ENCODE results near the gene SUDS3. TPM values are rescaled to one million over a fixed set of nuclear protein-coding genes. Genes with fewer than 3 reads are reported as not detected.

SUDS3 gene
- polyA plus RNA-seq, 1 donor (not counting 4 experiments of a cell fraction or from before 2014, with no cell fraction given), result 32.4 TPM

- H3K27me3 ChIP-seq (ENCODE audit: control insufficient read depth, extremely low read depth, insufficient read depth, low read length), result no peaks in the 10 kb centered on the region
- dilution Hi-C loops (cut with MboI; ENCODE audit: extremely low pct_ligation_motif_present, low sequenced_read_pairs), result no loop called here
- TF ChIP-seq EZH2 (IDR thresholded peaks at IDR 0.05; ENCODE audit: low read length), result no peak
- no peak for TF ChIP-seq CTCF (optimal IDR thresholded peaks at IDR 0.05 in 1 of 3, IDR thresholded peaks at IDR 0.05 in 1 of 3, conservative IDR thresholded peaks at IDR 0.05 in 1 of 3; ENCODE audit: extremely low read depth in 1 of 3, insufficient read depth in 2 of 3, low read length in 3 of 3)
These were observed 7.5 kb upstream of the SUDS3 start for GRCh38 chr12:118368821-118369220.

GRCh38 chr12:118370601-118371000, 5.8 kb upstream of the SUDS3 start:
- H3K79me2 ChIP-seq (ENCODE audit: control insufficient read depth, insufficient read depth, low read length), result peaks cover 67% of the 10 kb centered on the region
- no peak overlapping the region for H3K27ac ChIP-seq (ENCODE audit: control insufficient read depth, insufficient read depth, low read length)

More at GRCh38 chr12:118368821-118369220, 7.5 kb upstream of the SUDS3 start:
- no peaks in the 10 kb centered on the region for H3K9me3 ChIP-seq (ENCODE audit: control insufficient read depth, low read depth, low read length)
- no peak overlapping the region for H2AFZ ChIP-seq (ENCODE audit: control insufficient read depth, low read length)
- H3K9me1 ChIP-seq (ENCODE audit: control insufficient read depth, extremely low read depth, insufficient read depth, low read length), result no peaks in the 10 kb centered on the region
- peaks cover 83% of the 10 kb centered on the region for H3K79me2 ChIP-seq (ENCODE audit: control insufficient read depth, insufficient read depth, low read length)
- no peaks in the 10 kb centered on the region for H4K20me1 ChIP-seq (ENCODE audit: control insufficient read depth, extremely low read depth, insufficient read depth, low read length)
- H3K27ac ChIP-seq (ENCODE audit: control insufficient read depth, insufficient read depth, low read length), result no peak overlapping the region
- no peak for DNase-seq (ENCODE audit: low read depth, low spot score)
- H3K4me2 ChIP-seq (ENCODE audit: control insufficient read depth, extremely low read depth, insufficient read depth, low read depth, low read length), result no peak overlapping the region
- no peak overlapping the region for H3K9ac ChIP-seq (ENCODE audit: control insufficient read depth, extremely low read depth, insufficient read depth, low read length)
- H3K36me3 ChIP-seq (ENCODE audit: control insufficient read depth in 2 of 2, extremely low read depth in 1 of 2, insufficient read depth in 2 of 2, low read length in 2 of 2), result no peaks in the 10 kb centered on the region
- FAIRE-seq, result no peak
- H3K4me3 ChIP-seq (ENCODE audit: control insufficient read depth in 2 of 3, extremely low read depth in 1 of 3, insufficient read depth in 2 of 3, low read depth in 1 of 3, low read length in 3 of 3), result no peak overlapping the region
- H3K4me1 ChIP-seq (ENCODE audit: control insufficient read depth, extremely low read depth, insufficient read depth, low read length), result peaks cover 13% of the 10 kb centered on the region

More at GRCh38 chr12:118370601-118371000, 5.8 kb upstream of the SUDS3 start:
- no peak overlapping the region for H2AFZ ChIP-seq (ENCODE audit: control insufficient read depth, low read length)
- H4K20me1 ChIP-seq (ENCODE audit: control insufficient read depth, extremely low read depth, insufficient read depth, low read length), result no peaks in the 10 kb centered on the region
- DNase-seq (ENCODE audit: low read depth, low spot score) (no peak), FAIRE-seq (peak; percentile 9)
- H3K9me3 ChIP-seq (ENCODE audit: control insufficient read depth, low read depth, low read length), result no peaks in the 10 kb centered on the region
- peak overlapping the region; percentile 85 for H3K9ac ChIP-seq (ENCODE audit: control insufficient read depth, extremely low read depth, insufficient read depth, low read length)
- TF ChIP-seq EZH2 (IDR thresholded peaks at IDR 0.05; ENCODE audit: low read length) (no peak), CTCF (optimal IDR thresholded peaks at IDR 0.05 in 1 of 3, IDR thresholded peaks at IDR 0.05 in 1 of 3, conservative IDR thresholded peaks at IDR 0.05 in 1 of 3; ENCODE audit: extremely low read depth in 1 of 3, insufficient read depth in 2 of 3, low read length in 3 of 3) (no peak)
- peak overlapping the region; percentile 87 to 97 (median 91) for H3K4me3 ChIP-seq (ENCODE audit: control insufficient read depth in 2 of 3, extremely low read depth in 1 of 3, insufficient read depth in 2 of 3, low read depth in 1 of 3, low read length in 3 of 3)
- H3K4me2 ChIP-seq (ENCODE audit: control insufficient read depth, extremely low read depth, insufficient read depth, low read depth, low read length), result peak overlapping the region; percentile 80
- H3K9me1 ChIP-seq (ENCODE audit: control insufficient read depth, extremely low read depth, insufficient read depth, low read length), result no peaks in the 10 kb centered on the region
- peaks cover 22% of the 10 kb centered on the region for H3K4me1 ChIP-seq (ENCODE audit: control insufficient read depth, extremely low read depth, insufficient read depth, low read length)
- H3K27me3 ChIP-seq (ENCODE audit: control insufficient read depth, extremely low read depth, insufficient read depth, low read length), result no peaks in the 10 kb centered on the region
- H3K36me3 ChIP-seq (ENCODE audit: control insufficient read depth in 2 of 2, extremely low read depth in 1 of 2, insufficient read depth in 2 of 2, low read length in 2 of 2), result no peaks in the 10 kb centered on the region
- dilution Hi-C loops (cut with MboI; ENCODE audit: extremely low pct_ligation_motif_present, low sequenced_read_pairs), result no loop called here

Measured in keratinocyte (primary cell).